GM12878 (cell line): Measurements from ENCODE around the gene CAMTA1. TPM values are rescaled to one million over a fixed set of nuclear protein-coding genes. Genes with fewer than 3 reads are reported as not detected.

Experiments used
- POLR2AphosphoS2 ChIP-seq: IDR thresholded peaks from 2 replicates; pipeline ENCODE4 v1.6.1; 2011; ENCODE audit warnings: low read depth, mild to moderate bottlenecking, low read length, improper control_type of control experiment, moderate library complexity
- PRDM15 ChIP-seq: fragments of 450-650 bp; formaldehyde crosslinking; IDR thresholded peaks from 2 replicates; pipeline ENCODE4 v1.4.0; 2020; ENCODE audit warnings: mild to moderate bottlenecking, moderate library complexity
- SP1 ChIP-seq: IDR thresholded peaks from one replicate; pipeline ENCODE4 v1.6.1; 2011; ENCODE audit warnings: low read depth, low read length
- polyA plus RNA-seq, 11 experiments: library from polyadenylated mRNA; depleted of rRNA in 4 of 11; unstranded in 6 of 11; stranded (reverse) in 5 of 11; fragments of >200 nt; fragmentation: Nextera tagmentation in 4 of 11; fragmentation: Illumina TruSeq in 1 of 11; extraction: Ambion mirVana in 4 of 11; extraction: Trizol in 1 of 11; gene quantifications; 1 replicate in 1 of 11; 2 replicates in 10 of 11; pipeline versions ENCODE4 v1.2.1 to v1.2.3, GENCODE V29; 2011 to 2016; ENCODE audit warnings: inconsistent platforms in 2 of 11, missing spikeins in 2 of 11, low read depth in 1 of 11
- total RNA-seq, 4 experiments: library from RNA; depleted of rRNA in 3 of 4; stranded (reverse); fragments of >200 nt in 3 of 4; fragmentation: Illumina TruSeq in 1 of 4; extraction: Trizol in 1 of 4; gene quantifications; 2 replicates each; pipeline versions ENCODE4 v1.2.1 to v1.2.3, GENCODE V29; 2013 to 2021
- TF ChIP-seq, protein P1 (sequence below): fragments of 450-650 bp; IDR thresholded peaks from 2 replicates; pipeline ENCODE4 v1.6.1; 2016; ENCODE audit warnings: mild to moderate bottlenecking

The CAMTA1 gene
- total and polyA plus RNA-seq, 10 of the 15 experiments (the other 5 are each of a cell fraction or from before 2014, with no cell fraction given): 37.7 to 148 (median 76.4) TPM

DNA sequence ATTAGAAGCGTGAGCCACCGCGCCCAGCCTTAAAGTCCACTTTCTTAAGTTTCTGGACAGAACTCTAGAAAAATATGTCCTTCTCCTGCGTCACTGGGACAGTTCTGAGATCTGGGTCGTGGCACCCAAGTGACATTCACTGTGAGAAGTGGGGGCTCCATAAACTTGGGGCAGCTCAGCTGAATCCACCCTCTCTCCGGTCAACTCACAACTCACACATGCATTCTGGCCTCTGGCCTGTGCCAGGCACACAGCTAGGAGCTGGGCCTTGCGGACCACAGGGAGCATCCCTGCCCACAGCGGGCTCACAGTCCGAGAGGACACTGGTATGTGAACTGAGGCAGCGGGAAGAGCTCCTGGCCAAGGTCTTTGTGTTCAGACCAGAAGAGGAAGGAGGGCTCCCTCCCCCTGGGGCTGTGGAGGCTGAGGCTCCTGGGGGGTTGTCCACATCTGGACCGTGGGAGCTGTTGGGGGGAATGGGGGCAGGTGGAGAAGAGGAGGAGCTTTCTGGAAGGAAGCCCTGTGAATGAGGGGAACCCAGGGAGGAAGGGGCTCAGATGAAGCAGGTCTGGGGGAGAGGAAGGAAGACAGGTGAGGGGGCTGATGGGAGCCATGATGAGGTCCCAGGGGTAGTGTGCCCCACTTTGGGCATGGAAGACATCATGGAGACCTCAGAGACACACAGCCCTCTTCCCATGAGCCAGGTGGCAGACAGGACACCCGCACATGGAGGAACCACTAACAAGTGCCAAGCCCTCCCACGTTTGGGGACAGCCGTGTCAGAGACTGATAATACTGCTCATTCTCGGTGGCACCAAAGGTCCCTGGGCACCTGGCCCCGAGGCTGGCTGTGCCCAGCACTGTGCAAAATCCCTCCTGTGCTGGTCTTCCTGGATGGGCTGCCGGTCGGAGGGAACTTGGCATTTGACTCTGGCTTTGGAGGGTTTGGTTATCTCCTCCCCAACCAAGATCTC lies 794.9 kb downstream of the CAMTA1 start (continued):
- TF ChIP-seq PRDM15: no peak
- TF ChIP-seq, protein P1, sequence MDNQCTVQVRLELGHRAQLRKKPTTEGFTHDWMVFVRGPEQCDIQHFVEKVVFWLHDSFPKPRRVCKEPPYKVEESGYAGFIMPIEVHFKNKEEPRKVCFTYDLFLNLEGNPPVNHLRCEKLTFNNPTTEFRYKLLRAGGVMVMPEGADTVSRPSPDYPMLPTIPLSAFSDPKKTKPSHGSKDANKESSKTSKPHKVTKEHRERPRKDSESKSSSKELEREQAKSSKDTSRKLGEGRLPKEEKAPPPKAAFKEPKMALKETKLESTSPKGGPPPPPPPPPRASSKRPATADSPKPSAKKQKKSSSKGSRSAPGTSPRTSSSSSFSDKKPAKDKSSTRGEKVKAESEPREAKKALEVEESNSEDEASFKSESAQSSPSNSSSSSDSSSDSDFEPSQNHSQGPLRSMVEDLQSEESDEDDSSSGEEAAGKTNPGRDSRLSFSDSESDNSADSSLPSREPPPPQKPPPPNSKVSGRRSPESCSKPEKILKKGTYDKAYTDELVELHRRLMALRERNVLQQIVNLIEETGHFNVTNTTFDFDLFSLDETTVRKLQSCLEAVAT: no peak
- no peak for TF ChIP-seq SP1
- TF ChIP-seq POLR2AphosphoS2: no peak
